BE2C (cell line): Measurements from ENCODE around the gene TCERG1L.
"Not testable (repeated sequence)": the region's sequence is repeated elsewhere in the genome, so short reads cannot be mapped to it uniquely, and the experiment has no call there.

Experiments
- DNase-seq: peaks from one replicate; pipeline ENCODE4 v3.0.0-alpha.2; 2020
- H3K27me3 ChIP-seq: fragments of 250-450 bp; sonication (Bioruptor Pico); 2 replicates; pipeline ENCODE4 v1.5.1; 2020; ENCODE audit warnings: mild to moderate bottlenecking
- H3K36me3 ChIP-seq: fragments of 250-450 bp; sonication (Bioruptor Pico); 2 replicates; pipeline ENCODE4 v1.5.1; 2020; ENCODE audit warnings: mild to moderate bottlenecking
- H3K4me1 ChIP-seq: fragments of 250-450 bp; sonication (Bioruptor Pico); 2 replicates; pipeline ENCODE4 v1.5.1; 2020
- H3K4me3 ChIP-seq: 2 replicates; pipeline ENCODE4 v1.5.1; 2011; ENCODE audit warnings: low read depth, low read length
- H3K9me3 ChIP-seq: fragments of 250-450 bp; sonication (Bioruptor Pico); 2 replicates; pipeline ENCODE4 v1.5.1; 2020
- CTCF ChIP-seq: IDR thresholded peaks from 2 replicates; pipeline ENCODE4 v1.5.1; 2012; ENCODE audit warnings: mild to moderate bottlenecking, low read depth, low read length

Gene TCERG1L

GRCh38 chr10:131155876-131156230 is 155.7 kb downstream of the TCERG1L start:
- DNase-seq: no peak
- Histone ChIP-seq H3K4me3 (no peak overlapping the region), H3K36me3 (no peaks in the 10 kb centered on the region), H3K4me1 (no peaks in the 10 kb centered on the region), H3K27me3 (no peaks in the 10 kb centered on the region), H3K9me3 (no peaks in the 10 kb centered on the region; the same call in 1 of the 2 replicates)
- no peak for TF ChIP-seq CTCF

DNA sequence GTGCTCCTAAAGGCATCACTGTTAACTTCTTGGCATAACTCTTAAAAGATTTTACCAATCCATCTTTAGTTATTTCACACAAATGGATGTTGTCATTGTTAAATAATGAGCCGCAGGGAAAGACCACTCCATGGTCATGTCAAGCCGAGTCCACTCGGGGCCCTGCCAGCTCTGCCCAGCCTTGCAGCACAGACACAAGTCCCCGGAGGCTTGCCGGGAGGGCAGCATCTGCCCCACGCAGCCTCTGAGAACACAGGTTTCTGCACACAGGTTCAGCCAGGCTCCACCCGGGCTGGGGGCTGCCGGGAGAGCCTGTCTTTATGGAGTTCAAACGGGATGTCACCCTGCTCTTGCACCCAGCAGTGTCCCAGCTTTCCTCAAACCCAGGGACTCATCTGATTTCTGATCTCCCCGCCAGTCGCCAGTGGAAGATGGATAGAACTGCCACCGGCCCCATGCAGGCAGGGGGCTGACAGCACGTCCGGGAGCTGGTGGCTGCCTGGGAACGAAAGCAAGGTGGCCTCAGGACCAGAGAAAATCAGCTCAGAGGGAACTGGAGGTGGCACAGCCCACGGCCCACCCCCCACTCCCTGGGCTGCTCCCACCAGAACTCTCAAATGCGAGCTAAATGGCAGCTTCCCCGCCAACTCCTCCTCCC is 156.2 kb downstream of the TCERG1L start:
- no peak for TF ChIP-seq CTCF

DNA sequence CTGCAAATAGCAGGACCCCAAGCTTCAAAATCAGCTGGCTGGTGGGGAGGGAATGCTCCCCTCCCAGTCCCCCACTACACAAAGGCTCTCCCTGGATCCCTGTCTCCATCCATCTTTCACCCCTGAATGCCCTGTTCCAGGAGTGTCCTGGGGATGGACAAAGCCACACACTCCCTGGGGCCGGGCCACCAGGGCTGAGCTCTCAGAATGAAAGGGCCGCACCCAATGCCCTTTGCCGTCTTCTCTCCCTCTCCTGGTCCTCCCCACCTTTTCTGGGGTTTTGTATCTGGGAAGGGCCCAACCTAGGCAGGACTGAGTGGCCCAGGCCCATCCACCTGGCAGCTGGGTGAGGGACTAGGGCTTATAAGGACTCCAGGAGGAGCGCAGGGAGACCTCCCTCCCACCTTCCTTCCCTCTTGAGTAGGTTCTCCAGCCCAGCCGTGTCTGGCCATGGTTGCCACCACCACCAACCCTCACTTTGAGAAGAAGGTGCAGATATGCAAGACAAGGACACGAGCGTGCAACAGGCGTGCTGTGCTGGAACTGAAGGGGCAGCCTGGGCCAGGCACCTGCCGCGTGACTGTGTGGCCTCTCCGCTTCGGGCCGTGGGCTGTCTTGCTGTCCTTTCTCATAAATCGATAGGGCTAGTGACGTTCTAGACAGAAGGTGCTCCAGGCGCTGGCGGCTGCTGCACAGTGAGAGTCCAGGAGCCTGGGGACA is 157.1 kb downstream of the TCERG1L start:
- DNase-seq: no peak
- Histone ChIP-seq H3K27me3 (no peaks in the 10 kb centered on the region), H3K9me3 (no peaks in the 10 kb centered on the region), H3K36me3 (no peaks in the 10 kb centered on the region), H3K4me3 (no peak overlapping the region), H3K4me1 (no peaks in the 10 kb centered on the region)
- TF ChIP-seq CTCF: no peak

More for the DNA sequence above, 156.2 kb downstream of the TCERG1L start:
- H3K27me3 ChIP-seq: no peaks in the 10 kb centered on the region
- no peak overlapping the region for H3K4me3 ChIP-seq
- H3K4me1 ChIP-seq: no peaks in the 10 kb centered on the region
- DNase-seq: no peak
- no peaks in the 10 kb centered on the region; the same call in 1 of the 2 replicates for H3K9me3 ChIP-seq
- H3K36me3 ChIP-seq: no peaks in the 10 kb centered on the region

GRCh38 chr10:131152456-131152855 is 159.1 kb downstream of the TCERG1L start:
- not testable (repeated sequence) for H3K27me3 ChIP-seq, H3K36me3 ChIP-seq, DNase-seq

DNA sequence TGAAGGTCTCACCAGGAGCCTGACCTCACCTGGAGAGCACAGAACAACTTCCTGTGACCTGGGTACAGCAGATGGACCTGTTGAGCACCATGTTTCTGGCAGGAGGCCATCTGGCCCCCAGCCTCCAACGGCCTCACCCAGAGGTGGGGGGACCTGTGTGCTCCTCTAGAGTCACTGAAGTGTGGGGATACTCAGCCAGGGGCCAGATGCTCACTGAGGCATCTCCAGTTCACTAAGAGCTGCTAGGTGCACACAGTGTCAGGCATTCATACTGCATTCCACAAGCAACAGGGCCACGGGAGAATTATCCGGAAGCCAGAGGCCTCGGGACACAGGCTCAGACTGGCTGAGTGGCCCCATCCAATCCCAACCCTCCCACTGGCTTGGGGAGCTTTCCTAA is 161.4 kb downstream of the TCERG1L start:
- H3K36me3 ChIP-seq: no peaks in the 10 kb centered on the region
- H3K4me3 ChIP-seq: no peak overlapping the region
- no peak for TF ChIP-seq CTCF
- H3K9me3 ChIP-seq: no peaks in the 10 kb centered on the region; the same call in 1 of the 2 replicates
- DNase-seq: no peak
- no peaks in the 10 kb centered on the region for H3K27me3 ChIP-seq
- H3K4me1 ChIP-seq: no peaks in the 10 kb centered on the region

More at GRCh38 chr10:131152456-131152855, 159.1 kb downstream of the TCERG1L start:
- not testable (repeated sequence) for H3K4me1 ChIP-seq, H3K9me3 ChIP-seq, H3K4me3 ChIP-seq

- no peak for DNase-seq
Measured at GRCh38 chr10:131149586-131149985, 161.9 kb downstream of the TCERG1L start.

More at GRCh38 chr10:131149586-131149985, 161.9 kb downstream of the TCERG1L start:
- Histone ChIP-seq H3K9me3 (no peaks in the 10 kb centered on the region; the same call in 1 of the 2 replicates), H3K27me3 (no peaks in the 10 kb centered on the region), H3K4me3 (no peak overlapping the region), H3K4me1 (no peaks in the 10 kb centered on the region), H3K36me3 (no peaks in the 10 kb centered on the region)
- TF ChIP-seq CTCF: no peak
